ENCODE data around the gene NLRC4.

Gene NLRC4

DNA sequence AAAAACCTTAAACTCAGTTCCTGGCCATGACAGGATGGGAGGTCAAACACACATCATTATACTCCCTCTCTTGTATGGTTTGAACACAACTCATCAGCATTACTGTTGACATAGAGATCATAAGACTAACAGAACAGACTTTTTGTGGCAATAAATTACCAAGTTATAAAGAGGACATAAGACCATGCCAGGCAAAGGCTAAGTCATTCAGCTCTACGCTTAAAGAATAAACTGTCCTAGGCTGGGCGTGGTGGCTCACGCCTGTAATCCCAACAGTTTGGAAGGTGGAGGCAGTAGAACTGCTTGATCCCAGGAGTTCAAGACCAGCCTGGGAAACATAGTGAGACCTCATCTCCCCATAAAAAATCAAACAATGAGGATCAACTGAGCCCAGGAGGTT is 16.4 kb downstream of the NLRC4 start:
- TF ChIP-seq NFIC (IDR thresholded peaks at IDR 0.05) = no peak
- no peak for TF ChIP-seq FOXM1 (IDR thresholded peaks at IDR 0.05; ENCODE audit: borderline replicate concordance, low read depth)
- no peak for TF ChIP-seq TCF12 (IDR thresholded peaks at IDR 0.05; ENCODE audit: low read depth)
- TF ChIP-seq, protein P1, sequence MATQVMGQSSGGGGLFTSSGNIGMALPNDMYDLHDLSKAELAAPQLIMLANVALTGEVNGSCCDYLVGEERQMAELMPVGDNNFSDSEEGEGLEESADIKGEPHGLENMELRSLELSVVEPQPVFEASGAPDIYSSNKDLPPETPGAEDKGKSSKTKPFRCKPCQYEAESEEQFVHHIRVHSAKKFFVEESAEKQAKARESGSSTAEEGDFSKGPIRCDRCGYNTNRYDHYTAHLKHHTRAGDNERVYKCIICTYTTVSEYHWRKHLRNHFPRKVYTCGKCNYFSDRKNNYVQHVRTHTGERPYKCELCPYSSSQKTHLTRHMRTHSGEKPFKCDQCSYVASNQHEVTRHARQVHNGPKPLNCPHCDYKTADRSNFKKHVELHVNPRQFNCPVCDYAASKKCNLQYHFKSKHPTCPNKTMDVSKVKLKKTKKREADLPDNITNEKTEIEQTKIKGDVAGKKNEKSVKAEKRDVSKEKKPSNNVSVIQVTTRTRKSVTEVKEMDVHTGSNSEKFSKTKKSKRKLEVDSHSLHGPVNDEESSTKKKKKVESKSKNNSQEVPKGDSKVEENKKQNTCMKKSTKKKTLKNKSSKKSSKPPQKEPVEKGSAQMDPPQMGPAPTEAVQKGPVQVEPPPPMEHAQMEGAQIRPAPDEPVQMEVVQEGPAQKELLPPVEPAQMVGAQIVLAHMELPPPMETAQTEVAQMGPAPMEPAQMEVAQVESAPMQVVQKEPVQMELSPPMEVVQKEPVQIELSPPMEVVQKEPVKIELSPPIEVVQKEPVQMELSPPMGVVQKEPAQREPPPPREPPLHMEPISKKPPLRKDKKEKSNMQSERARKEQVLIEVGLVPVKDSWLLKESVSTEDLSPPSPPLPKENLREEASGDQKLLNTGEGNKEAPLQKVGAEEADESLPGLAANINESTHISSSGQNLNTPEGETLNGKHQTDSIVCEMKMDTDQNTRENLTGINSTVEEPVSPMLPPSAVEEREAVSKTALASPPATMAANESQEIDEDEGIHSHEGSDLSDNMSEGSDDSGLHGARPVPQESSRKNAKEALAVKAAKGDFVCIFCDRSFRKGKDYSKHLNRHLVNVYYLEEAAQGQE (IDR thresholded peaks at IDR 0.05; ENCODE audit: low read depth) = no peak
- TF ChIP-seq EP300 (IDR thresholded peaks at IDR 0.05; ENCODE audit: borderline replicate concordance) = no peak
- TF ChIP-seq ZBTB7A (IDR thresholded peaks at IDR 0.05; ENCODE audit: low read depth) = no peak
- TF ChIP-seq RAD21 (IDR thresholded peaks at IDR 0.05; ENCODE audit: low read depth) = no peak
- no peak for TF ChIP-seq EGR1 (IDR thresholded peaks at IDR 0.05)
- no peak for TF ChIP-seq TAF1 (IDR thresholded peaks at IDR 0.05; ENCODE audit: low read depth)
- TF ChIP-seq TEAD4 (IDR thresholded peaks at IDR 0.05) = no peak
- no peak for TF ChIP-seq CREB1 (IDR thresholded peaks at IDR 0.05; ENCODE audit: low read depth)
- TF ChIP-seq, protein P2, sequence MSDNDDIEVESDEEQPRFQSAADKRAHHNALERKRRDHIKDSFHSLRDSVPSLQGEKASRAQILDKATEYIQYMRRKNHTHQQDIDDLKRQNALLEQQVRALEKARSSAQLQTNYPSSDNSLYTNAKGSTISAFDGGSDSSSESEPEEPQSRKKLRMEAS (IDR thresholded peaks at IDR 0.05) = no peak
- no peak for TF ChIP-seq YY1 (IDR thresholded peaks at IDR 0.05; ENCODE audit: low read depth)
- no peak for TF ChIP-seq CEBPB (IDR thresholded peaks at IDR 0.05)
- TF ChIP-seq, protein P3, sequence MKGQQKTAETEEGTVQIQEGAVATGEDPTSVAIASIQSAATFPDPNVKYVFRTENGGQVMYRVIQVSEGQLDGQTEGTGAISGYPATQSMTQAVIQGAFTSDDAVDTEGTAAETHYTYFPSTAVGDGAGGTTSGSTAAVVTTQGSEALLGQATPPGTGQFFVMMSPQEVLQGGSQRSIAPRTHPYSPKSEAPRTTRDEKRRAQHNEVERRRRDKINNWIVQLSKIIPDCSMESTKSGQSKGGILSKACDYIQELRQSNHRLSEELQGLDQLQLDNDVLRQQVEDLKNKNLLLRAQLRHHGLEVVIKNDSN (IDR thresholded peaks at IDR 0.05) = no peak

DNA sequence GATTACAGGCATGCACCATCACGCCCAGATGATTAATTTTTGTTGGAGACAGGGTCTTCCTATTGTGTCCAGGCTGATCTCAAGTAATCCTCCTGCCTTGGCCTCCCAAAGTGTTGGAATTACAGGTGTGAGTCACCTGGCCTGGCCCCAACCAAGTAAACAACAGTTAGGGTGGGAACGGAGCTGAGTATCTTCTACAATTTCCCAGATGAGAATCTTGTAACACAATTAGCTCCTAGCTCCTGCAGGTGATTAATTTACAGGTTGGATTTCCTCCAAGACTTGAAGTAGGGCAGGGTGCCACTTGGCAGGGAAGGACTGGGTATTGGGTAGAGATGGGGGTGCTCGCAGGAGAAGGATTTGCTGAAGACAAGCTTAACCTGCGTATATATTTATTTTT is 17.8 kb downstream of the NLRC4 start:
- TF ChIP-seq NFIC (IDR thresholded peaks at IDR 0.05) = peak; percentile 52
- no peak for TF ChIP-seq ZBTB7A (IDR thresholded peaks at IDR 0.05; ENCODE audit: low read depth)
- 0 out of 2 replicates have a peak, but pooled peaks have one; percentile 24 for TF ChIP-seq TCF12 (IDR thresholded peaks at IDR 0.05; ENCODE audit: low read depth)

DNA sequence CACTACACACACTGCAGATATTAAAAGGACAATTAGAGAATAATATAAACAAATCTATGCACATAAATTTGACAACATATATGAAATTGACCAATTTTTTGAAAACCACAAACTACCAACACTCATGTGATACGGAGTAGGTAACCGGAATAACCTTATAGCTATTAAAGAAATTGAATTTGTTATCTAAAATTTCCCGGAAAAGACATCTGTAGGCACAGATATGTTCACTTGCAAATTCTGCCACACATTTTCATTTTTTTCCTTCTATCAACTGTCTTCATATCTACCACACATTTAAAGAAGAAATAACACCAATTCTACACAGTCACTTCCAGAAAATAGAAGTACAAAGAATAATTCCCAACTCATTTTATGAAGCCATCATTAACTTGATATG is 22.4 kb downstream of the NLRC4 start:
- TF ChIP-seq, protein P3 (IDR thresholded peaks at IDR 0.05) = no peak
- TF ChIP-seq CEBPB (IDR thresholded peaks at IDR 0.05) (no peak), EP300 (IDR thresholded peaks at IDR 0.05; ENCODE audit: borderline replicate concordance) (no peak), NFIC (IDR thresholded peaks at IDR 0.05) (no peak), YY1 (IDR thresholded peaks at IDR 0.05; ENCODE audit: low read depth) (no peak)
- TF ChIP-seq, protein P1 (IDR thresholded peaks at IDR 0.05; ENCODE audit: low read depth) = no peak

DNA sequence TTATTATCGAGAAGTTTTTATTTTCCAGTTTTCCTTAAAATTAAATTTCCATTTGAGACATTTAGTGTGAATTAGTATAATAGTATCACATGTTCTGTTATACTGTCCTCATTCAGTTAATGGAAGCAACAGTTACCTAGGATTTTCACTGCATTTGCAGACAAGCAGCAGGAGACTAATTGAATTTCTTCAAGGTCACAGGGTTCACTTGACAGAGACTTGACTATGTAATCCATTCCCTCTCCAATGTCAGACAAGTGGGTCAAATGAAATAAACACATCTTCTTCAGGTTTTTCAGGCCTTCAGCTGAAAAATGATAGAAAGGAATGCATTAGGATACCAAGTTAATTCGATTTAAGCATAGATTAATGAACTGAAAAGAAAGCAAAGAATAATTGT is 26.7 kb downstream of the NLRC4 start:
- TF ChIP-seq TCF12 (IDR thresholded peaks at IDR 0.05; ENCODE audit: low read depth) = no peak
- TF ChIP-seq EGR1 (IDR thresholded peaks at IDR 0.05) = no peak
- TF ChIP-seq, protein P2 (IDR thresholded peaks at IDR 0.05) = no peak
- no peak for TF ChIP-seq EP300 (IDR thresholded peaks at IDR 0.05; ENCODE audit: borderline replicate concordance)
- TF ChIP-seq CREB1 (IDR thresholded peaks at IDR 0.05; ENCODE audit: low read depth) = no peak
- no peak for TF ChIP-seq CEBPB (IDR thresholded peaks at IDR 0.05)
- no peak for TF ChIP-seq RAD21 (IDR thresholded peaks at IDR 0.05; ENCODE audit: low read depth)
- no peak for TF ChIP-seq TEAD4 (IDR thresholded peaks at IDR 0.05)
- no peak for TF ChIP-seq TAF1 (IDR thresholded peaks at IDR 0.05; ENCODE audit: low read depth)
- TF ChIP-seq FOXM1 (IDR thresholded peaks at IDR 0.05; ENCODE audit: borderline replicate concordance, low read depth) = no peak
- TF ChIP-seq, protein P1 (IDR thresholded peaks at IDR 0.05; ENCODE audit: low read depth) = no peak
- TF ChIP-seq ZBTB7A (IDR thresholded peaks at IDR 0.05; ENCODE audit: low read depth) = no peak
- no peak for TF ChIP-seq NFIC (IDR thresholded peaks at IDR 0.05)
- TF ChIP-seq, protein P3 (IDR thresholded peaks at IDR 0.05) = no peak
- TF ChIP-seq YY1 (IDR thresholded peaks at IDR 0.05; ENCODE audit: low read depth) = no peak
